GM18511 (cell line): ENCODE data around the gene UMODL1.
A peak's percentile ranks its signal among the peaks of the same experiment; 100 is the strongest.

Source experiments
- ATAC-seq: cut with Tn5 transposase; IDR thresholded peaks from one replicate; pipeline ENCODE4 v1.9.1; 2021; ENCODE audit warnings: mild to moderate bottlenecking, moderate library complexity; ENCODE audit not compliant: unreplicated experiment

The UMODL1 gene

GRCh38 chr21:42186591-42186990, 115.5 kb downstream of the UMODL1 start:
- no peak for ATAC-seq

GRCh38 chr21:42187976-42188653, 117.0 kb downstream of the UMODL1 start:
- peak; percentile 98 for ATAC-seq

- ATAC-seq = no peak
Observed at GRCh38 chr21:42188663-42189062, 117.5 kb downstream of the UMODL1 start.

GRCh38 chr21:42189431-42189830, 118.3 kb downstream of the UMODL1 start:
- ATAC-seq = no peak

GRCh38 chr21:42189860-42190485, 118.9 kb downstream of the UMODL1 start:
- no peak for ATAC-seq

- no peak for ATAC-seq
Observed at GRCh38 chr21:42190486-42190863, 119.4 kb downstream of the UMODL1 start.

GRCh38 chr21:42191064-42191463, 119.9 kb downstream of the UMODL1 start:
- no peak for ATAC-seq

- no peak for ATAC-seq
Observed at GRCh38 chr21:42191696-42192595, 120.8 kb downstream of the UMODL1 start.
